Measurements from ENCODE around the gene MARCHF6.
"Not testable (repeated sequence)": the region's sequence is repeated elsewhere in the genome, so short reads cannot be mapped to it uniquely, and the experiment has no call there.

Gene MARCHF6

DNA sequence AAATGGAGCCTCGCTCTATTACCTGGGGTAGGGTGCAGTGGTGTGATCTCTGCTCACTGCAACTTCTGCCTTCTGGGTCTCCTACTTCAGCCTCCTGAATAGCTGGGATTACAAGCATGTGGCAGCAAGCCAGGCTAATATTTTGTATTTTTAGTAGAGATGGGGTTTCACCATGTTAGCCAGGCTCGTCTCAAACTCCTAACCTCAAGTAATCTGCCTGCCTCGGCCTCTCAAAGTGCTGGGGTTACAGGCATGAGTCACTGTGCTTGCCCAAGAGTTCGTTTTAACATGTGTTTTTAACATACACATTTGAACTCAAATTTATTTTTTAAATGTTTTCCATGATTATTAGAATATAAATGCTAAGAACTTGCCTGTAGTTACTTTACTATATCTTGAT lies 34.2 kb downstream of the MARCHF6 start:
- FAIRE-seq: no peak

DNA sequence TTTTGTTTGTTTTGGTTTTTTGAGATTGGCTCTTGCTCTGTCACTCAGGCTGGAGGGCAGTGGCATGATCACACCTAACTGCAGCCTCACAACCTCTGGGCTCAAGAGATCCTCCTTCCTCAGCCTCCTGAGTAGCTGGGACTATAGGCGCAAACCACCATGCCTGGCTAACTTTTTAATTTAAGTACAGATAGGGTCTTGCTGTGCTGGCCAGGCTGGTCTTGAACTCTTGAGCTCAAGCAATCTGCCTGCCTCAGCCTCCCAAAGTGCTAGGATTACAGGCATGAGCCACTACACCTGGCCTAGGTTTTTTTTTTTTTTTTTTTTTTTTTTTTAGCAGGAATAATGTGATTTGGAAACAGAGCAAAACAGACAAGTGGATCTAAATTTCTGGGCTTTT lies 37.6 kb downstream of the MARCHF6 start:
- no peak for FAIRE-seq

GRCh38 chr5:10392567-10393328 lies 39.3 kb downstream of the MARCHF6 start:
- FAIRE-seq: not testable (repeated sequence)

- FAIRE-seq: no peak
Observed at GRCh38 chr5:10393491-10393890, 40.0 kb downstream of the MARCHF6 start.

GRCh38 chr5:10396552-10396951 lies 43.1 kb downstream of the MARCHF6 start:
- FAIRE-seq: no peak

DNA sequence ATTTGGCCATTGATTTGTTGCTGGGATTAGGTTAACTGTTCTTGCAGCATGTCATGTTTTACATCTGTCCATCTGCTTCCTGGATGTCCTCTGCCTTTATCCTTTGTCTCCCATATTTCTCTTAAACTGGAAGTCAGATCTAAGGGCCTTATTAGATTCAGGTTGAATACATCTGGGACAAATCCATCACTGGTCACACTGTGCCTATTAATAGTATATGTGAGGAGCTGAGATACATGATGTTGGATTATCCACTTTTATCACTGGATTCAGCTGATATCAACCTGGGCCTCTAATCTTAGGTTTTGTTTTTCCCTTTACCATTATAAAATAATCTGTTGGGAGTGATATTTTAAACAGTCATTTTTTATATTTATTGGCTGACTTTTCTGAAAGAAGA lies 46.3 kb downstream of the MARCHF6 start:
- FAIRE-seq: no peak

DNA sequence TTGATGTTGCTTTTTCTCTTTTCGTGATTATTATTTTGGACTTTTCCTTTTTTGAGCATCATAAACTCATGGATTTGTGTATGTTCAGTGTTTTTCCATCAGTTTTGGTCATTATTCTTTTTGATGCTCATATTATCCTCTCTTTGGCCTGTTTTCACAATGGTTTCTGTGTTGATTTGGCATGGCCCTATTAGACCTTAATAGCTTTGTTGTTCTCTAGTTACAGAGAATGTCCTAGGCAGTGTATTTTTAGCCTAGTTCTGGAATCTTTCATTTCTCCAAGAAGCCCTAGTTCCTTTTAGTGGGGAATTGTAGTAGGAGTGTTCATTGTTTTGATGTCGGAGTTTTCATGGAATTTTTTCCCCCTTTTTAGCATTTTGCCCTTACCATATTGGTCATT lies 46.9 kb downstream of the MARCHF6 start:
- FAIRE-seq: no peak

DNA sequence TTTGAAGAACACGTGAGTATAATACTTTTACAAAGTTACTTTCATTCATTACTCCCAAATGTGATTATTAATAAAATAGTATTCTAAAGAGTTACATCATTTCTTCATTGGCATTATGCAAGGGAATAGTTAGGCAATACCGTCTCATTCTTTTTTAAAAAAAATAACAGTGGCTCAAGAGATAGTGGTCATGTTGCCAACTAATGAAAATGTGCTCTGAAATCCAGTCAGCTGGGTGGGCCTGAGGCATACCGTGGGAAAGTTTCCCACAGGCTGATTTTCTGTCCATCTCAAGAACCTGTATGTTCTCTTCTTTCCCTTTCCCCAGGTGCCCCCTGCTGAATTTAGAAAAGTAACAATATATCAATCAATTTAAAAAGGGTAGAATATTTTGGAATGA lies 47.3 kb downstream of the MARCHF6 start:
- no peak for FAIRE-seq

GRCh38 chr5:10401498-10401897 lies 48.0 kb downstream of the MARCHF6 start:
- FAIRE-seq: no peak

All from G401.6 (cell line).